GM21737 (cell line): Measurements from ENCODE around the gene RPGR.

Source experiments
- ATAC-seq: cut with Tn5 transposase; IDR thresholded peaks from one replicate; pipeline ENCODE4 v1.9.1; 2021; ENCODE audit warnings: mild to moderate bottlenecking, moderate library complexity; ENCODE audit not compliant: unreplicated experiment

Gene RPGR

GRCh38 chrX:38262715-38263620 is 64.3 kb downstream of the RPGR start:
- ATAC-seq = no peak

GRCh38 chrX:38260231-38260630 is 67.1 kb downstream of the RPGR start:
- no peak for ATAC-seq

- no peak for ATAC-seq
Measured at GRCh38 chrX:38256019-38256418, 71.3 kb downstream of the RPGR start.

- ATAC-seq = no peak
Measured at GRCh38 chrX:38249965-38250364, 77.3 kb downstream of the RPGR start.

GRCh38 chrX:38247051-38247450 is 80.3 kb downstream of the RPGR start:
- no peak for ATAC-seq

GRCh38 chrX:38240541-38240940 is 86.8 kb downstream of the RPGR start:
- ATAC-seq = no peak

GRCh38 chrX:38236901-38237615 is 90.3 kb downstream of the RPGR start:
- ATAC-seq = no peak

GRCh38 chrX:38233891-38234667 is 93.2 kb downstream of the RPGR start:
- no peak for ATAC-seq

GRCh38 chrX:38232079-38232686 is 95.1 kb downstream of the RPGR start:
- ATAC-seq = no peak

- ATAC-seq = no peak
Measured at GRCh38 chrX:38225093-38225492, 102.2 kb downstream of the RPGR start.

GRCh38 chrX:38224160-38224559 is 103.1 kb downstream of the RPGR start:
- ATAC-seq = no peak

GRCh38 chrX:38221391-38221929 is 105.8 kb downstream of the RPGR start:
- ATAC-seq = no peak

- no peak for ATAC-seq
Measured at GRCh38 chrX:38220415-38221390, 106.6 kb downstream of the RPGR start, which contains the start of gene SRPX. SRPX (minus strand) TSS chrX:38220871; CDS start chrX:38220792, 79 bp downstream.

- no peak for ATAC-seq
Measured at GRCh38 chrX:38220024-38220414, 107.3 kb downstream of the RPGR start.
